Ishikawa (cell line): ENCODE data around the gene IL21R.

Experiments used
- CEBPB ChIP-seq: IDR thresholded peaks from 2 replicates; pipeline ENCODE4 v1.6.1; 2012
- CREB1 ChIP-seq: IDR thresholded peaks from 2 replicates; pipeline ENCODE4 v1.6.1; 2012; ENCODE audit warnings: low read depth
- EGR1 ChIP-seq: IDR thresholded peaks from 2 replicates; pipeline ENCODE4 v1.6.1; 2012
- EP300 ChIP-seq: IDR thresholded peaks from 2 replicates; pipeline ENCODE4 v1.6.1; 2012; ENCODE audit warnings: borderline replicate concordance
- FOXM1 ChIP-seq: IDR thresholded peaks from 2 replicates; pipeline ENCODE4 v1.6.1; 2012; ENCODE audit warnings: low read depth, borderline replicate concordance
- NFIC ChIP-seq: IDR thresholded peaks from 2 replicates; pipeline ENCODE4 v1.6.1; 2012
- RAD21 ChIP-seq: IDR thresholded peaks from 2 replicates; pipeline ENCODE4 v1.6.1; 2012; ENCODE audit warnings: low read depth
- TAF1 ChIP-seq: IDR thresholded peaks from 2 replicates; pipeline ENCODE4 v1.6.1; 2012; ENCODE audit warnings: low read depth, mild to moderate bottlenecking
- TCF12 ChIP-seq: IDR thresholded peaks from 2 replicates; pipeline ENCODE4 v1.6.1; 2012; ENCODE audit warnings: low read depth
- TEAD4 ChIP-seq: IDR thresholded peaks from 2 replicates; pipeline ENCODE4 v1.6.1; 2012
- YY1 ChIP-seq: IDR thresholded peaks from 2 replicates; pipeline ENCODE4 v1.6.1; 2012; ENCODE audit warnings: low read depth
- ZBTB7A ChIP-seq: IDR thresholded peaks from 2 replicates; pipeline ENCODE4 v1.6.1; 2012; ENCODE audit warnings: low read depth
- TF ChIP-seq, protein P1 (sequence below): IDR thresholded peaks from 2 replicates; pipeline ENCODE4 v1.6.1; 2012
- TF ChIP-seq, protein P2 (sequence below): IDR thresholded peaks from 2 replicates; pipeline ENCODE4 v1.6.1; 2012
- TF ChIP-seq, protein P3 (sequence below): IDR thresholded peaks from 2 replicates; pipeline ENCODE4 v1.6.1; 2012; ENCODE audit warnings: low read depth, mild to moderate bottlenecking

IL21R gene

DNA sequence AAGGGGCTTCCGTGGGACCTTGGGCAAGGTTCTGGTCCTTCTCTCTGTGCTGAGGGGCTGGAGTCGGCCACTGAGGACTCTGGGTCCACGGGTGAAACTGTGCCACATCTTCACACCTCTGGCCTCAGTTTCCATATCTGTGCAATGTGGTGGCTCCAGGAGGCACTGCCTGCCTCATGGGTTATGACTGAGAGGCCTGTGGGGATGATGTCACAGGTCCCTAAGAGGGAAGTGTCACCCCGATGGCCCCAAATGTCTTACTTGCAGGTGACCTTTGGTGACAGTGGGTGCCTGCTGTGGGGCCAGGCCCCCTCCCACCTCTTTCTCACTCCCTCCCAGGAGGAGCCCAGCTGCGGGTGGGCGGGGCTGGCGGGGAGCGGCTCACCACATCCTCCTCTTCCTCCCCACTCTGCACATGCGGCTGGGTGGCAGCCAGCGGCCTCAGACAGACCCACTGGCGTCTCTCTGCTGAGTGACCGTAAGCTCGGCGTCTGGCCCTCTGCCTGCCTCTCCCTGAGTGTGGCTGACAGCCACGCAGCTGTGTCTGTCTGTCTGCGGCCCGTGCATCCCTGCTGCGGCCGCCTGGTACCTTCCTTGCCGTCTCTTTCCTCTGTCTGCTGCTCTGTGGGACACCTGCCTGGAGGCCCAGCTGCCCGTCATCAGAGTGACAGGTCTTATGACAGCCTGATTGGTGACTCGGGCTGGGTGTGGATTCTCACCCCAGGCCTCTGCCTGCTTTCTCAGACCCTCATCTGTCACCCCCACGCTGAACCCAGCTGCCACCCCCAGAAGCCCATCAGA is at the start of gene IL21R:
TSS of gene IL21R (plus strand) at position 407 of the 801 bp plus-strand sequence. CDS start 27,898 bp downstream, outside the sequence.
- TF ChIP-seq NFIC (no peak), EGR1 (no peak), EP300 (no peak)

DNA sequence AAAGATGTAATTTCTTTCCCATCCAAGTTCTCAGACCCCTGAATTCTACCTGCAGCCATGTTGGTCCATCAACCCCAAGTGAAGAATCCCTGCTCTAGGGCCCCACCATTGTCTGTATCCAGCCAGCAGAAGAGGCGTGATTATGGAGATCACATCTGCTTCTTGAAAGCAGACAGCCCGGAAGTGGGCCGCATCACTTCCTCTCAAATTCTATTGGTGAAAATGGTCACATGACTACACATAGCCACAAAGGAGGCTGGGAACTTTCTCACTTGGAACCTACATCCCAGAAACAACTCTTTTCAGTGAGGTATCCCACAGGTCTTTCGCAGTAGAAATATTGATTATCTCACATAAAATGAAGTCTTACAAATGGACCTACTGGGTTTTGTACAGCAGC is 48.1 kb upstream of the IL21R start:
- TF ChIP-seq, protein P1, sequence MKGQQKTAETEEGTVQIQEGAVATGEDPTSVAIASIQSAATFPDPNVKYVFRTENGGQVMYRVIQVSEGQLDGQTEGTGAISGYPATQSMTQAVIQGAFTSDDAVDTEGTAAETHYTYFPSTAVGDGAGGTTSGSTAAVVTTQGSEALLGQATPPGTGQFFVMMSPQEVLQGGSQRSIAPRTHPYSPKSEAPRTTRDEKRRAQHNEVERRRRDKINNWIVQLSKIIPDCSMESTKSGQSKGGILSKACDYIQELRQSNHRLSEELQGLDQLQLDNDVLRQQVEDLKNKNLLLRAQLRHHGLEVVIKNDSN = peak; percentile 70
- no peak for TF ChIP-seq TEAD4

DNA sequence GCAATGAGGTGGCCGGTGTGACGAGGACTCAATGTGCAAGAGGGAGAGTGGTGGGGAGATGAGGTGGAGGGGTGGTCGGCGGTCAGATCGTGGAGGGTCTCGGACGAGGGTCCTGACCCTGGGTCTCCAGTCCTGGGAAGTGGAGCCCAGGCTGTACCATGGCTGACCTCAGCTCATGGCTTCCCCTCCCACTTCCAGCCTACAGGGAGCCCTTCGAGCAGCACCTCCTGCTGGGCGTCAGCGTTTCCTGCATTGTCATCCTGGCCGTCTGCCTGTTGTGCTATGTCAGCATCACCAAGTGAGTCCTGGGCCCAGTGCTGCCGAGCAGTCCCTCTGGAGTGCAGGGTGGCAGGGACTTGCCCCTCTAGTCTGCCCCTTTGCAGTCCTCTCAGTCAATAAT is 46.4 kb upstream of the IL21R start:
- TF ChIP-seq TCF12 = no peak
- no peak for TF ChIP-seq TEAD4
- TF ChIP-seq RAD21 = peak; percentile 46; the same call in 1 of the 2 replicates

DNA sequence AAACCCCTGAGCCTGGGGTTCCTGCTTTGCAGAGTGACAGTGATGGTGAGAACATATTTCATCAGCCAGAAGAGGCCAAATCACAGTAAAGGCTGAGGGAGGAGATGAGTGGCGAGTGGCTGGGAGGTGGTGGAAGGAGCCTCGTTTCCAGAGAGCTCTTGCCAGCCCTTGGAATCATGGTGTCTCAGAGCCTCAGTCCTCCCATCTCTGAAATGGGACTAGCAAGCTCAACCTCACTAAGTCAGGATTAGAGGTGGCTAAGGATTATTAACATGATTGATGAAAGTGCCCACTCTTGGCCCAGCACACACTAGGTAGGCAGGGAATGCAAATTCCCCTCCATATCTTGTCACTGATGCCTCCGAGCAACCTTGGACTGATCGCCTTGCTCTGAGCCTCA is 45.2 kb upstream of the IL21R start:
- no peak for TF ChIP-seq TEAD4
- TF ChIP-seq EP300 = no peak
- no peak for TF ChIP-seq NFIC
- TF ChIP-seq CEBPB = no peak
- TF ChIP-seq TCF12 = no peak
- TF ChIP-seq, protein P2, sequence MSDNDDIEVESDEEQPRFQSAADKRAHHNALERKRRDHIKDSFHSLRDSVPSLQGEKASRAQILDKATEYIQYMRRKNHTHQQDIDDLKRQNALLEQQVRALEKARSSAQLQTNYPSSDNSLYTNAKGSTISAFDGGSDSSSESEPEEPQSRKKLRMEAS = no peak
- TF ChIP-seq, protein P3, sequence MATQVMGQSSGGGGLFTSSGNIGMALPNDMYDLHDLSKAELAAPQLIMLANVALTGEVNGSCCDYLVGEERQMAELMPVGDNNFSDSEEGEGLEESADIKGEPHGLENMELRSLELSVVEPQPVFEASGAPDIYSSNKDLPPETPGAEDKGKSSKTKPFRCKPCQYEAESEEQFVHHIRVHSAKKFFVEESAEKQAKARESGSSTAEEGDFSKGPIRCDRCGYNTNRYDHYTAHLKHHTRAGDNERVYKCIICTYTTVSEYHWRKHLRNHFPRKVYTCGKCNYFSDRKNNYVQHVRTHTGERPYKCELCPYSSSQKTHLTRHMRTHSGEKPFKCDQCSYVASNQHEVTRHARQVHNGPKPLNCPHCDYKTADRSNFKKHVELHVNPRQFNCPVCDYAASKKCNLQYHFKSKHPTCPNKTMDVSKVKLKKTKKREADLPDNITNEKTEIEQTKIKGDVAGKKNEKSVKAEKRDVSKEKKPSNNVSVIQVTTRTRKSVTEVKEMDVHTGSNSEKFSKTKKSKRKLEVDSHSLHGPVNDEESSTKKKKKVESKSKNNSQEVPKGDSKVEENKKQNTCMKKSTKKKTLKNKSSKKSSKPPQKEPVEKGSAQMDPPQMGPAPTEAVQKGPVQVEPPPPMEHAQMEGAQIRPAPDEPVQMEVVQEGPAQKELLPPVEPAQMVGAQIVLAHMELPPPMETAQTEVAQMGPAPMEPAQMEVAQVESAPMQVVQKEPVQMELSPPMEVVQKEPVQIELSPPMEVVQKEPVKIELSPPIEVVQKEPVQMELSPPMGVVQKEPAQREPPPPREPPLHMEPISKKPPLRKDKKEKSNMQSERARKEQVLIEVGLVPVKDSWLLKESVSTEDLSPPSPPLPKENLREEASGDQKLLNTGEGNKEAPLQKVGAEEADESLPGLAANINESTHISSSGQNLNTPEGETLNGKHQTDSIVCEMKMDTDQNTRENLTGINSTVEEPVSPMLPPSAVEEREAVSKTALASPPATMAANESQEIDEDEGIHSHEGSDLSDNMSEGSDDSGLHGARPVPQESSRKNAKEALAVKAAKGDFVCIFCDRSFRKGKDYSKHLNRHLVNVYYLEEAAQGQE = no peak
- TF ChIP-seq RAD21 = no peak
- TF ChIP-seq, protein P1 = no peak
- TF ChIP-seq ZBTB7A = no peak
- no peak for TF ChIP-seq FOXM1
- no peak for TF ChIP-seq CREB1

DNA sequence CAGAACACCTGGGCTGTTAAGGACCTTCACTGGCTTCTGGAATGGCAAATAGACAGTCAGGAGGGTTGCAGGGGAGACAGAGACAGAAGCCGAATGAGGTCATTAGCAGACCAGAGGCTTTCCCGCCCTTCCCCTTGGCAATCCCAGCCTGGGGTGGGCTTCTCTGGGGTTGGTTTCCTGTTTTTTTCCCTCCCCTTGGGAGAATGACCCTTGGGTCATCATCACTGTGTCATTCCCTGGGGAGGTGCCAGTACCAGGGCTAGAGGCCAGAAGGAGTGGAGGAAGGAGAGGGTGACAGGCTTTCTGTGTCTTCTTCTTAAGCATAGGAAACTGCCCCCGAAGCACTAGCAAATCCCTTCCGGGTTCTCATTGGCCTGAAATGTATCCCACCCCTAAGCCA is 42.9 kb upstream of the IL21R start:
- TF ChIP-seq, protein P2 = no peak
- no peak for TF ChIP-seq CREB1
- TF ChIP-seq, protein P1 = no peak
- TF ChIP-seq FOXM1 = no peak
- TF ChIP-seq YY1 = no peak
- TF ChIP-seq EGR1 = no peak
- TF ChIP-seq TEAD4 = no peak
- TF ChIP-seq RAD21 = no peak
- no peak for TF ChIP-seq CEBPB

DNA sequence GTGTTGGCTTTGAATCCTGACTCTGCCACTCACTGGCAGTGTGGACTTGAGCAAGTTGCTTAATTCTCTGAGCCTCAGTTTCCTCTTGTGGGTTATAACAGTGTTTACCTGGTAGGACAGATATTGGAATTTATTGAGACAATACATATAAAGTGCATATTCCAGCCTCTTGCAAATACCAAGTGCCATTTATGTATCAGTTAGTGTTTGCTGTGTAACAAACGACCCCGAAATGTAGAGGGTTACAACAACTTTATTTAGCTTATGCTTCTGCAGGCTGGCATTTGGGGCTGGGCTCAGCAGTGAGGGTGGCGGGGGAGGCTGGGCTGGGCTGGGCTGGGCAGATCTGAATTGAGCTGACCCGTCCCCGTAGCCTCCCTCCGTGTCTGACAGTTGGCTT is 42.4 kb upstream of the IL21R start:
- TF ChIP-seq FOXM1 (no peak), TCF12 (no peak), CREB1 (no peak), ZBTB7A (no peak), EP300 (no peak), TEAD4 (no peak), EGR1 (no peak), RAD21 (no peak), CEBPB (no peak), YY1 (no peak), TAF1 (no peak), NFIC (no peak)
- TF ChIP-seq, protein P2 = no peak
- TF ChIP-seq, protein P1 = no peak
- TF ChIP-seq, protein P3 = no peak
